ENCODE results near the gene SEMA5B.

Gene SEMA5B

DNA sequence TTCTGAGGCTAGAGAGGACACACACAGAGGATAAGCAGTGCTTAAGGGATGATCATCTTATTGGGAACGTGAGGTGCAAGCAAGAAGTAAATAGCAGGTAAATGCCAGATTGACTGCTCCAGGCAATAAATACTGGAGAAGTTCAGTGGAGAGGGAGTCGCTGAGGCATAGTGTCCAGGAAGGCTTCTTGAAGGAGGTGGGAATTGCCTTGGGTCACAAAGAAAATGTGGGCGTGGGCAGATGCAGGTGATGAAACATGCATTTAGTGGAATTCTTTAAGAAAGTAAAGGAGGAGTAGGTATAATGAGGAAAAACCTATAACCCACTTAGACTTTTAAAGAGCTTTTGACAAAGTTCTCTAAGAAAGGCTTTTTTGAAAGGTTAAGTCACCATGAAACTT lies 7.4 kb upstream of the SEMA5B start:
- Histone ChIP-seq H3K36me3 (ENCODE audit: control insufficient read depth in 2 of 2, insufficient read depth in 1 of 2, low read length in 2 of 2) (no peaks in the 10 kb centered on the region), H3K4me1 (ENCODE audit: control insufficient read depth, insufficient read depth, low read length) (no peaks in the 10 kb centered on the region), H3K27ac (ENCODE audit: extremely low read depth, low read depth, low read length) (no peak overlapping the region), H3K4me3 (ENCODE audit: low read depth, low read length) (no peak overlapping the region), H3K9me3 (ENCODE audit: control insufficient read depth, insufficient read depth, low read depth, low read length) (no peaks in the 10 kb centered on the region)
- TF ChIP-seq ZSCAN16 (tag by site-specific recombination; IDR thresholded peaks at IDR 0.05) (no peak), ZNF433 (tag by site-specific recombination; IDR thresholded peaks at IDR 0.05; ENCODE audit: low read depth) (no peak), ZNF426 (tag by site-specific recombination; IDR thresholded peaks at IDR 0.05) (no peak), ZBTB7A (tag by site-specific recombination; IDR thresholded peaks at IDR 0.05; ENCODE audit: low read depth) (no peak), SP3 (tag by site-specific recombination; IDR thresholded peaks at IDR 0.05) (no peak), ZNF133 (tag by site-specific recombination; IDR thresholded peaks at IDR 0.05) (no peak)
- TF ChIP-seq, protein P1, sequence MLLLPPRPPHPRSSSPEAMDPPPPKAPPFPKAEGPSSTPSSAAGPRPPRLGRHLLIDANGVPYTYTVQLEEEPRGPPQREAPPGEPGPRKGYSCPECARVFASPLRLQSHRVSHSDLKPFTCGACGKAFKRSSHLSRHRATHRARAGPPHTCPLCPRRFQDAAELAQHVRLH (tag by site-specific recombination; IDR thresholded peaks at IDR 0.05) = no peak
- ChIA-PET CTCF (interaction anchor here (1.1 kb wide), 1 partner anchor 92 kb away, joined by 5 read pairs; no protein-coding TSS in a partner anchor), POLR2A (no interaction called here)

DNA sequence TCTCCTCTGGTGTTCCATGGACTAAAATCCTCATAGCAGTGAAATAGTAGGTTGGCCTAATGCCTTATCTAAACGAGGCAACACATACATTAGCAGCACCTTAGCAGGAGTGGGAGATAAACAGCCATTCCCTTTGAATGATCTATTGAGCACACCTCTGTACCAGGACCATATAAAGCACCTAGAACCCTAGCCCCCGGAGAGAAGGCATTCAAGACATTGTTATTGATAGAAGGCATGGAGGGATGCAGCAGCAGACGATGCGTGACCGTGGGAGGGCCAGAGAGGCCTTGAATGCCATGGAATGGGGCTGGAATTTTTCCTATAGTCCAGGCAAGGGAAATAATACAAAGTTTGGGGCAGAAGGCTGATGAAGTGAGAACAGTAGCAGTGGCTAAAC lies 6.6 kb upstream of the SEMA5B start:
- TF ChIP-seq, protein P2, sequence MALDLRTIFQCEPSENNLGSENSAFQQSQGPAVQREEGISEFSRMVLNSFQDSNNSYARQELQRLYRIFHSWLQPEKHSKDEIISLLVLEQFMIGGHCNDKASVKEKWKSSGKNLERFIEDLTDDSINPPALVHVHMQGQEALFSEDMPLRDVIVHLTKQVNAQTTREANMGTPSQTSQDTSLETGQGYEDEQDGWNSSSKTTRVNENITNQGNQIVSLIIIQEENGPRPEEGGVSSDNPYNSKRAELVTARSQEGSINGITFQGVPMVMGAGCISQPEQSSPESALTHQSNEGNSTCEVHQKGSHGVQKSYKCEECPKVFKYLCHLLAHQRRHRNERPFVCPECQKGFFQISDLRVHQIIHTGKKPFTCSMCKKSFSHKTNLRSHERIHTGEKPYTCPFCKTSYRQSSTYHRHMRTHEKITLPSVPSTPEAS (tag by site-specific recombination; IDR thresholded peaks at IDR 0.05) = no peak
- TF ChIP-seq ZSCAN30 (tag by site-specific recombination; IDR thresholded peaks at IDR 0.05) = no peak
- no peak for TF ChIP-seq KLF1 (tag by site-specific recombination; IDR thresholded peaks at IDR 0.05)
- no peak for TF ChIP-seq OSR2 (tag by site-specific recombination; IDR thresholded peaks at IDR 0.05)
- TF ChIP-seq, protein P3, sequence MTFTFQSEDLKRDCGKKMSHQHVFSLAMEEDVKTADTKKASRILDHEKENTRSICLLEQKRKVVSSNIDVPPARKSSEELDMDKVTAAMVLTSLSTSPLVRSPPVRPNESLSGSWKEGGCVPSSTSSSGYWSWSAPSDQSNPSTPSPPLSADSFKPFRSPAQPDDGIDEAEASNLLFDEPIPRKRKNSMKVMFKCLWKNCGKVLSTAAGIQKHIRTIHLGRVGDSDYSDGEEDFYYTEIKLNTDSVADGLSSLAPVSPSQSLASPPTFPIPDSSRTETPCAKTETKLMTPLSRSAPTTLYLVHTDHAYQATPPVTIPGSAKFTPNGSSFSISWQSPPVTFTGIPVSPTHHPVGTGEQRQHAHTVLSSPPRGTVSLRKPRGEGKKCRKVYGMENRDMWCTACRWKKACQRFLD (tag by site-specific recombination; IDR thresholded peaks at IDR 0.05) = no peak
- no peak for TF ChIP-seq ZXDB (tag by site-specific recombination; IDR thresholded peaks at IDR 0.05)
- TF ChIP-seq ZNF341 (tag by site-specific recombination; IDR thresholded peaks at IDR 0.05; ENCODE audit: low read depth) = no peak
- H3K27ac ChIP-seq (ENCODE audit: extremely low read depth, low read depth, low read length) = no peak overlapping the region
- H3K4me3 ChIP-seq (ENCODE audit: low read depth, low read length) = no peak overlapping the region
- no peaks in the 10 kb centered on the region for H3K4me1 ChIP-seq (ENCODE audit: control insufficient read depth, insufficient read depth, low read length)
- ChIA-PET CTCF (no interaction called here), POLR2A (no interaction called here)
- H3K9me3 ChIP-seq (ENCODE audit: control insufficient read depth, insufficient read depth, low read depth, low read length) = no peaks in the 10 kb centered on the region
- no peaks in the 10 kb centered on the region for H3K36me3 ChIP-seq (ENCODE audit: control insufficient read depth in 2 of 2, insufficient read depth in 1 of 2, low read length in 2 of 2)

DNA sequence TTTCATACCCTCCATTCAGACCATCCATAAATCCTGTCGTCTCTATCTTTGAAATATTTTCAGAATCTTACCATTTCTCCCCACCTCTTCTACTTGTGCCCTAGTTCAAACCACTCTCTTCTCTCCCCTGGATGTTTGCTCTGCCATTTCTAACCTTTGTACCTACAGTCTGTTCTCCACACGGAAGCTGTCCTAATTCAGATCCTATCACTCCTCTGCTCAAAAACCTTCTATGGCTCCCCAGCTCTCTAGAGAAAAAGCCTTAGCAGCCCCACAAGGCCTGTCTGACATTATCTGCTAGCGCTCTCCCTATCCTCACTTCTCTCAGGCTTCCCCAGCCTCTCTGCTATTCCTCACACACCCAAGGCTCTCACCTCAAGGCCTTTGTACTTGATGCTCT lies 4.5 kb upstream of the SEMA5B start:
- TF ChIP-seq ZNF16 (tag by site-specific recombination; IDR thresholded peaks at IDR 0.05; ENCODE audit: low read depth) (peak; percentile 54; the same call in 1 of the 2 replicates), KLF1 (tag by site-specific recombination; IDR thresholded peaks at IDR 0.05) (no peak), ZNF777 (tag by site-specific recombination; IDR thresholded peaks at IDR 0.05; ENCODE audit: borderline replicate concordance) (no peak), ZNF621 (tag by site-specific recombination; IDR thresholded peaks at IDR 0.05) (no peak), IKZF3 (tag by site-specific recombination; IDR thresholded peaks at IDR 0.05) (no peak), ZNF2 (tag by site-specific recombination; IDR thresholded peaks at IDR 0.05) (no peak)
- ChIA-PET CTCF (interaction anchor here (0.6 to 8.6 kb wide), 3 partner anchors 24 to 163 kb away, joined by 3 to 84 read pairs (median 3); no protein-coding TSS in a partner anchor), POLR2A (no interaction called here)
- no peaks in the 10 kb centered on the region for H3K9me3 ChIP-seq (ENCODE audit: control insufficient read depth, insufficient read depth, low read depth, low read length)
- H3K27ac ChIP-seq (ENCODE audit: extremely low read depth, low read depth, low read length) = no peak overlapping the region
- H3K4me1 ChIP-seq (ENCODE audit: control insufficient read depth, insufficient read depth, low read length) = 0 out of 2 replicates have a peak, but pooled peaks cover 3% of the 10 kb centered on the region
- no peaks in the 10 kb centered on the region for H3K36me3 ChIP-seq (ENCODE audit: control insufficient read depth in 2 of 2, insufficient read depth in 1 of 2, low read length in 2 of 2)
- H3K4me3 ChIP-seq (ENCODE audit: low read depth, low read length) = no peak overlapping the region

Data from HEK293 (cell line).